Neural progenitor cell (in vitro differentiated cells): ENCODE results near the gene NAB2.

Experiments
- EZH2 ChIP-seq: fragments of 200-600 bp; sonication (generic); IDR thresholded peaks from 2 replicates; pipeline ENCODE4 v1.6.1; 2017; ENCODE audit warnings: antibody characterized with exemption, mild to moderate bottlenecking, moderate library complexity
- EZH2phosphoT487 ChIP-seq: fragments of 200-600 bp; sonication (generic); IDR thresholded peaks from 2 replicates; pipeline ENCODE4 v1.6.1; 2017; ENCODE audit warnings: antibody characterized with exemption
- TF ChIP-seq, protein P1 (sequence below): fragments of 200-600 bp; sonication (generic); IDR thresholded peaks from 2 replicates; pipeline ENCODE4 v1.5.1; 2017; ENCODE audit warnings: antibody characterized with exemption, mild to moderate bottlenecking

- TF ChIP-seq, protein P1, sequence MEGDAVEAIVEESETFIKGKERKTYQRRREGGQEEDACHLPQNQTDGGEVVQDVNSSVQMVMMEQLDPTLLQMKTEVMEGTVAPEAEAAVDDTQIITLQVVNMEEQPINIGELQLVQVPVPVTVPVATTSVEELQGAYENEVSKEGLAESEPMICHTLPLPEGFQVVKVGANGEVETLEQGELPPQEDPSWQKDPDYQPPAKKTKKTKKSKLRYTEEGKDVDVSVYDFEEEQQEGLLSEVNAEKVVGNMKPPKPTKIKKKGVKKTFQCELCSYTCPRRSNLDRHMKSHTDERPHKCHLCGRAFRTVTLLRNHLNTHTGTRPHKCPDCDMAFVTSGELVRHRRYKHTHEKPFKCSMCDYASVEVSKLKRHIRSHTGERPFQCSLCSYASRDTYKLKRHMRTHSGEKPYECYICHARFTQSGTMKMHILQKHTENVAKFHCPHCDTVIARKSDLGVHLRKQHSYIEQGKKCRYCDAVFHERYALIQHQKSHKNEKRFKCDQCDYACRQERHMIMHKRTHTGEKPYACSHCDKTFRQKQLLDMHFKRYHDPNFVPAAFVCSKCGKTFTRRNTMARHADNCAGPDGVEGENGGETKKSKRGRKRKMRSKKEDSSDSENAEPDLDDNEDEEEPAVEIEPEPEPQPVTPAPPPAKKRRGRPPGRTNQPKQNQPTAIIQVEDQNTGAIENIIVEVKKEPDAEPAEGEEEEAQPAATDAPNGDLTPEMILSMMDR = no peak
- TF ChIP-seq EZH2 (no peak), EZH2phosphoT487 (no peak)
These were observed 10.3 kb downstream of the NAB2 start for GRCh38 chr12:57099047-57099714.
